Amygdala (tissue), 56 donors: ENCODE data around the gene PACSIN2.
"Not testable (repeated sequence)": the region's sequence is repeated elsewhere in the genome, so short reads cannot be mapped to it uniquely, and the experiment has no call there.

Source experiments
- DNase-seq, 56 donors: peaks; one replicate each; lab custom pipeline; 2025; lab: John Stamatoyannopoulos, UW

The PACSIN2 gene

GRCh38 chr22:42969348-42969975 lies 45.5 kb downstream of the PACSIN2 start:
- no peak for DNase-seq

GRCh38 chr22:42967933-42968332 lies 47.0 kb downstream of the PACSIN2 start:
- DNase-seq, result peak in 3 of 56 donors; percentile 24 to 32 (median 29)

- no peak for DNase-seq
Measured at GRCh38 chr22:42967005-42967404, 47.9 kb downstream of the PACSIN2 start.

- no peak for DNase-seq
Measured at GRCh38 chr22:42966497-42966896, 48.5 kb downstream of the PACSIN2 start.

- DNase-seq, result no peak
Measured at GRCh38 chr22:42964994-42965699, 49.8 kb downstream of the PACSIN2 start.

GRCh38 chr22:42963231-42963595 lies 51.7 kb downstream of the PACSIN2 start:
- DNase-seq, result no peak

GRCh38 chr22:42962295-42963230 lies 52.4 kb downstream of the PACSIN2 start:
- peak in 1 of 56 donors; percentile 9 for DNase-seq

- no peak for DNase-seq
Measured at GRCh38 chr22:42961810-42962209, 53.1 kb downstream of the PACSIN2 start.

GRCh38 chr22:42961400-42961690 lies 53.6 kb downstream of the PACSIN2 start:
- DNase-seq, result not testable (repeated sequence)

GRCh38 chr22:42960531-42961399 lies 54.2 kb downstream of the PACSIN2 start:
- DNase-seq, result no peak

GRCh38 chr22:42959576-42960509 lies 55.1 kb downstream of the PACSIN2 start:
- no peak for DNase-seq

- DNase-seq, result no peak
Measured at GRCh38 chr22:42958937-42959336, 56.0 kb downstream of the PACSIN2 start.

- no peak for DNase-seq
Measured at GRCh38 chr22:42957958-42958357, 57.0 kb downstream of the PACSIN2 start.

GRCh38 chr22:42957544-42957943 lies 57.4 kb downstream of the PACSIN2 start:
- no peak for DNase-seq

GRCh38 chr22:42955848-42956247 lies 59.1 kb downstream of the PACSIN2 start:
- DNase-seq, result no peak

- DNase-seq, result no peak
Measured at GRCh38 chr22:42955087-42955635, 59.8 kb downstream of the PACSIN2 start.

- DNase-seq, result not testable (repeated sequence)
Measured at GRCh38 chr22:42953751-42954150, 61.2 kb downstream of the PACSIN2 start.

- DNase-seq, result no peak
Measured at GRCh38 chr22:42951093-42951710, 63.7 kb downstream of the PACSIN2 start.

GRCh38 chr22:42950281-42950680 lies 64.7 kb downstream of the PACSIN2 start:
- DNase-seq, result no peak
